ENCODE measurements around the gene MAP4K4. TPM values are rescaled to one million over a fixed set of nuclear protein-coding genes. Genes with fewer than 3 reads are reported as not detected.

The MAP4K4 gene
- total RNA-seq, 1 experiment from 2014 or later: 58.7 TPM

DNA sequence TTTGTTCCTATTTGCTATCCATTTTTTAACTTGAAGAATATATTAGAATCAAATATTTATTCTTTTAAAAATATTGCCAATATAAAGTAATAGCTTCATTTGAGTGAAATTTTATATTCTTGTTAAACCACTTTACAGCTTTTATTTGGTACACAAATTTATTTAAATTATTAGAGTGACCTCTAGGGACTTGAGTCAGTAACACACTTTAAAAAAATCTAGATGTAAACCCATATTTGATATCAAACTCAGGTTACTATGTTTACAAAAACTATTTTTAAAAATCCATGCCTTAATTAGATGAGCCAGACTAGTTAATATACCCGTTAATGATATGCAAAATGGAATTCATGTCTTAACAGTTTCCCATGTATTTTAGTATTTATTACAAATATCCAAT is 134.6 kb downstream of the MAP4K4 start:
- DNase-seq: no peak
- H3K36me3 ChIP-seq (replicated peaks; ENCODE audit: control insufficient read depth, insufficient read depth, low read length): peaks cover 15% of the 10 kb centered on the region
- H3K27me3 ChIP-seq (ENCODE audit: control insufficient read depth, insufficient read depth, low read length): no peaks in the 10 kb centered on the region
- H3K4me3 ChIP-seq (ENCODE audit: insufficient read depth, low read depth, low read length): no peak overlapping the region

DNA sequence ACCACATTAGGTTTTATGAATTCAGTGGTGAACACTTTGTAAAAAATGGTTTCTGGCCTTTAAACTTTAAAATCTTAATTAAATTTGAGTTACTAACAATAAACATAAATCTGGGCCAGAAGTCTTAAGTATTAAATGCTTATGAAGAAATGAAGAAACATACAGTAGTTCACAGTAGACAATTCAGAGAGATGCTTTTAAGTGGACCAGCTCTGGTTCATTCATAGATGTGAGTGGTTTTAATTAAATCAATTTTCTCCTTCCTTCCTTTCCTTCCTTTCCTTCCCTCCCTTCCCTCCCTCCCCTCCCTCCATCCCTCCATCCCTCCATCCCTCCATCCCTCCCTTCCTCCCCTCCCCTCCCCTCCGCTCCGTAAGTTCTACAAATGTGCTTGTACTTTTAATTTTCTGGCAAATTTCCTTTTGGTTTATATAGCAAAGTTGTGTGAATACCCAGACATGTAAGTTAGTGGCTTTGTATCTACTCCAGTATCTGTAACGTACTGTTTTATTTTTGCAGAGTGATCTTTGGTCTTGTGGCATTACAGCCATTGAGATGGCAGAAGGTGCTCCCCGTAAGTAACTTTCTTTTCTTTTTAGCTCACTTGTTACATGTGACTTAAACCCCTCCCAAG is 136.5 kb downstream of the MAP4K4 start:
- DNase-seq: no peak
- H3K4me3 ChIP-seq (ENCODE audit: insufficient read depth, low read depth, low read length): no peak overlapping the region
- H3K27me3 ChIP-seq (ENCODE audit: control insufficient read depth, insufficient read depth, low read length): no peaks in the 10 kb centered on the region
- peaks cover 13% of the 10 kb centered on the region for H3K36me3 ChIP-seq (replicated peaks; ENCODE audit: control insufficient read depth, insufficient read depth, low read length)

- H3K4me3 ChIP-seq (ENCODE audit: insufficient read depth, low read depth, low read length): no peak overlapping the region
- no peak for DNase-seq
- peaks cover 10% of the 10 kb centered on the region for H3K36me3 ChIP-seq (replicated peaks; ENCODE audit: control insufficient read depth, insufficient read depth, low read length)
Measured at GRCh38 chr2:101837354-101837753, 139.8 kb downstream of the MAP4K4 start.

GRCh38 chr2:101841679-101842327 is 144.3 kb downstream of the MAP4K4 start:
- H3K27me3 ChIP-seq (ENCODE audit: control insufficient read depth, insufficient read depth, low read length): no peaks in the 10 kb centered on the region
- H3K36me3 ChIP-seq (replicated peaks; ENCODE audit: control insufficient read depth, insufficient read depth, low read length): peaks cover 17% of the 10 kb centered on the region
- DNase-seq: no peak
- H3K4me3 ChIP-seq (ENCODE audit: insufficient read depth, low read depth, low read length): no peak overlapping the region

More at GRCh38 chr2:101837354-101837753, 139.8 kb downstream of the MAP4K4 start:
- no peaks in the 10 kb centered on the region for H3K27me3 ChIP-seq (ENCODE audit: control insufficient read depth, insufficient read depth, low read length)

DNA sequence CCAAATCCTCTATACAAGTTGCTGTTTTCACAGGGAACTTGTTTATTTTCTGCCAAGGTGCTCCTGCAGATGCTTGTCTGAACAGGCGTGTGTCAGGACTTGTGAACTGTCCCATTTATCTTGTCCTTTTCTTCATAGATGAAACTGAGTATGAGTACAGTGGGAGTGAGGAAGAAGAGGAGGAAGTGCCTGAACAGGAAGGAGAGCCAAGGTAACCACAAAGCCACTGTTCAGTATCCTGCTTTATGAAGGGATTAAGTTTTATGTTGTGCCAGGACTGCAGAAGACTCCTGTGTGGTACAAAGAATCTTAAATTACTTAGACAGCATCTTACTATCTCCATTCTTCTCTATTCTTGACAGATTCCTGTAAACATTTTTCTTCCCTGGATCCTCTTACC is 145.0 kb downstream of the MAP4K4 start:
- Histone ChIP-seq H3K27me3 (ENCODE audit: control insufficient read depth, insufficient read depth, low read length) (no peaks in the 10 kb centered on the region), H3K36me3 (replicated peaks; ENCODE audit: control insufficient read depth, insufficient read depth, low read length) (peaks cover 16% of the 10 kb centered on the region), H3K4me3 (ENCODE audit: insufficient read depth, low read depth, low read length) (no peak overlapping the region)
- no peak for DNase-seq

DNA sequence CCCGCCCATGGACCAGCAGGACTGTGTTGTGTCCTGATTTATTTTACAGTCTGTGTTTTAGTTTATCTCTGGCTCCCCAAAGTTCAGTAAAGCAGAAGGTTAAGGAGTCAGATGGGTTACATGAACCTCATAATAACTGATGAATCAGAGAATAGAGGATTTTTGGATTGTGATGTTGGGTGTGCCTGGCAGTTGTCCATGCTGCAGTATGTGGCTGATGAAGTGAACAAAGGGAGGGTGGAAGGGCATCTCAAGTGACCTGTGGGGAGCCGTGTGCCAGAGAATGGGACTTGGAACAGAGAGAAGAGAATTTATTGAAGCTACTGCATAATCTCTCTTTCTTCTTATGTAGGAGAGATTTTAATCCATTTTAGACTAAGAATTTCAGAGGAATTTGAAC is 145.5 kb downstream of the MAP4K4 start:
- Histone ChIP-seq H3K27me3 (ENCODE audit: control insufficient read depth, insufficient read depth, low read length) (no peaks in the 10 kb centered on the region), H3K4me3 (ENCODE audit: insufficient read depth, low read depth, low read length) (no peak overlapping the region), H3K36me3 (replicated peaks; ENCODE audit: control insufficient read depth, insufficient read depth, low read length) (peaks cover 16% of the 10 kb centered on the region)
- DNase-seq: no peak

GRCh38 chr2:101843471-101843870 is 146.0 kb downstream of the MAP4K4 start:
- Histone ChIP-seq H3K4me3 (ENCODE audit: insufficient read depth, low read depth, low read length) (no peak overlapping the region), H3K36me3 (replicated peaks; ENCODE audit: control insufficient read depth, insufficient read depth, low read length) (peaks cover 17% of the 10 kb centered on the region), H3K27me3 (ENCODE audit: control insufficient read depth, insufficient read depth, low read length) (no peaks in the 10 kb centered on the region)
- DNase-seq: no peak

GRCh38 chr2:101844055-101844635 is 146.6 kb downstream of the MAP4K4 start:
- DNase-seq: no peak
- H3K36me3 ChIP-seq (replicated peaks; ENCODE audit: control insufficient read depth, insufficient read depth, low read length): peaks cover 17% of the 10 kb centered on the region
- H3K27me3 ChIP-seq (ENCODE audit: control insufficient read depth, insufficient read depth, low read length): no peaks in the 10 kb centered on the region
- no peak overlapping the region for H3K4me3 ChIP-seq (ENCODE audit: insufficient read depth, low read depth, low read length)

DNA sequence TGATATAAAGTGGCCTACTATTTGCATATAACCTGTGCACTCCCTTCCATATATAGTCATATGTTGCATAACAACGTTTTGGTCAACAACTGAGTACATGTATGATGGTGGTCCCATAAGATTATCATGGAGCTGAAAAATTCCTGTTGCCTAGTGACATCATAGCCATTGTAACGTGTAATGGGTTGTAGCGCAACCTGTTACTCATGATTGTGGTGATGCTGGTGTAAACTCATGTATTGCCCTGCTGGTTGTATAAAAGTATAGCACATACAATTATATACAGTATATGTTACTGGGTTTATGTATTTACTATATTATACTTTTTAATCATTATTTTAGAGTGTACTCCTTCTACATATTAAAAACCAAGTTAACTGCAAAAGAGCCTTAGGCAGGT is 149.5 kb downstream of the MAP4K4 start:
- Histone ChIP-seq H3K36me3 (replicated peaks; ENCODE audit: control insufficient read depth, insufficient read depth, low read length) (peaks cover 16% of the 10 kb centered on the region), H3K4me3 (ENCODE audit: insufficient read depth, low read depth, low read length) (no peak overlapping the region), H3K27me3 (ENCODE audit: control insufficient read depth, insufficient read depth, low read length) (no peaks in the 10 kb centered on the region)
- no peak for DNase-seq

- Histone ChIP-seq H3K4me3 (ENCODE audit: insufficient read depth, low read depth, low read length) (no peak overlapping the region), H3K27me3 (ENCODE audit: control insufficient read depth, insufficient read depth, low read length) (no peaks in the 10 kb centered on the region), H3K36me3 (replicated peaks; ENCODE audit: control insufficient read depth, insufficient read depth, low read length) (peaks cover 11% of the 10 kb centered on the region)
- DNase-seq: no peak
Measured at GRCh38 chr2:101847661-101848339, 150.3 kb downstream of the MAP4K4 start.

- H3K36me3 ChIP-seq (replicated peaks; ENCODE audit: control insufficient read depth, insufficient read depth, low read length): peaks cover 9% of the 10 kb centered on the region
- H3K4me3 ChIP-seq (ENCODE audit: insufficient read depth, low read depth, low read length): no peak overlapping the region
- no peak for DNase-seq
- H3K27me3 ChIP-seq (ENCODE audit: control insufficient read depth, insufficient read depth, low read length): no peaks in the 10 kb centered on the region
Measured at GRCh38 chr2:101848769-101849410, 151.4 kb downstream of the MAP4K4 start.

DNA sequence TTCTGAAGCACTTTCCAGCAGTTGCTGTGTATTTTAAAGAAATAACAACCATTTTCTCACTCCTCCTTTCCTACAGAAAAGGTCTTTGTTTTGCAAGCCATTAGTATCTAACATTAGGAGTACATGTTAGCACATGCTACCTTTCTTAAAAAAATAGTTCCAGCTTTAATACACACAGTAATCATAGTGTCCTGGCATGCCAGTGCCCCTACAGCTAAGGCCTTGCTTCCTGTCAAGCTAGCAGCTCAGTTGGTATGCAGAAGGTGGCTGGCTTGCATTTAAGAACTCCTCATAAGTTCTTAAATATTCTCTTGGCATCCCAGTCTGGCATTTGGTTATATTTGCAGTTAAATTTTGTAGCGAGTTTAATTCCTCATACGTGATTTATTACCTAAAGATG is 152.9 kb downstream of the MAP4K4 start:
- no peak for DNase-seq
- Histone ChIP-seq H3K27me3 (ENCODE audit: control insufficient read depth, insufficient read depth, low read length) (no peaks in the 10 kb centered on the region), H3K36me3 (replicated peaks; ENCODE audit: control insufficient read depth, insufficient read depth, low read length) (peaks cover 1% of the 10 kb centered on the region), H3K4me3 (ENCODE audit: insufficient read depth, low read depth, low read length) (no peak overlapping the region)

- Histone ChIP-seq H3K4me3 (ENCODE audit: insufficient read depth, low read depth, low read length) (no peak overlapping the region), H3K36me3 (replicated peaks; ENCODE audit: control insufficient read depth, insufficient read depth, low read length) (peaks cover 1% of the 10 kb centered on the region), H3K27me3 (ENCODE audit: control insufficient read depth, insufficient read depth, low read length) (no peaks in the 10 kb centered on the region)
- no peak for DNase-seq
Measured at GRCh38 chr2:101850991-101851390, 153.5 kb downstream of the MAP4K4 start.

GRCh38 chr2:101852824-101853223 is 155.3 kb downstream of the MAP4K4 start:
- H3K27me3 ChIP-seq (ENCODE audit: control insufficient read depth, insufficient read depth, low read length): no peaks in the 10 kb centered on the region
- no peak for DNase-seq

More at GRCh38 chr2:101852824-101853223, 155.3 kb downstream of the MAP4K4 start:
- Histone ChIP-seq H3K36me3 (replicated peaks; ENCODE audit: control insufficient read depth, insufficient read depth, low read length) (peaks cover 1% of the 10 kb centered on the region; the same call in 1 of the 2 replicates), H3K4me3 (ENCODE audit: insufficient read depth, low read depth, low read length) (no peak overlapping the region)
